NCI-H526 treated with DMSO at 0.1 percent for 48 hours (cell line): ENCODE measurements around the gene FBXO10.
"Not testable (repeated sequence)": the region's sequence is repeated elsewhere in the genome, so short reads cannot be mapped to it uniquely, and the experiment has no call there.

Experiments
- DNase-seq: peaks from one replicate; lab custom pipeline; 2025; lab: John Stamatoyannopoulos, UW

The FBXO10 gene

DNA sequence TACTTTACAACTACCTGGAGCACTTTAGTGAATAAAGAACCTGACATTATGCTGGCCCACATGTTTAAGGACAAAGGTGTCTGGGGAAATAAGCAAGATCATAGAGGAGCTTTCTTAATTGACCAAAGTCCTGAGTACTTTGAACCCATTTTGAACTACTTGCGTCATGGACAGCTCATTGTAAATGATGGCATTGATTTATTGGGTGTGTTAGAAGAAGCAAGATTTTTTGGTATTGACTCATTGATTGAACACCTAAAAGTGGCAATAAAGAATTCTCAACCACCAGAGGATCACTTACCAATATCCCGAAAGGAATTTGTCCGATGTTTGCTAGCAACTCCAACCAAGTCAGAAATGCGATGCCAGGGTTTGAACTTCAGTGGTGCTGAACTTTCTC, 98.7 kb downstream of the FBXO10 start:
- not testable (repeated sequence) for DNase-seq

- no peak for DNase-seq
These were observed 99.2 kb downstream of the FBXO10 start for GRCh38 chr9:37476930-37477329.

- no peak for DNase-seq
These were observed 101.7 kb downstream of the FBXO10 start for GRCh38 chr9:37474438-37474837.

DNA sequence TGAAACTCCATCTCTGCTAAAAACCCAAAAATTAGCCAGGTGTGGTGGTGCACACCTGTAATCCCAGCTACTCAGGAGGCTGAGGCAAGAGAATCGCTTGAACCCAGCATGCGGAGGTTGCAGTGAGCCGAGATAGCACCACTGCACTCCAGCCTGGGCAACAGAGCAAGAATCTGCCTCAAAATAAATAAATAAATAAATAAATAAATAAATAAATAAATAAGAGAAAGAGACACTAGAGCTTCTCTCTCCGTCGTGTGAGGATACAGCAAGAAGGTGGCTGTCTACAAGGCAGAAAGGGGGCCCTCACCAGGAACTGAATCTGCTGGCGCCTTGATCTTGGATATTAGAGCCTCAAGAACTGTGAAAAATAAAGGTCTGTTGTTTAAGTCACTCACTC, 102.2 kb downstream of the FBXO10 start:
- DNase-seq: not testable (repeated sequence)

GRCh38 chr9:37471942-37472684, 104.1 kb downstream of the FBXO10 start:
- DNase-seq: no peak

GRCh38 chr9:37468620-37469019, 107.6 kb downstream of the FBXO10 start:
- DNase-seq: no peak

DNA sequence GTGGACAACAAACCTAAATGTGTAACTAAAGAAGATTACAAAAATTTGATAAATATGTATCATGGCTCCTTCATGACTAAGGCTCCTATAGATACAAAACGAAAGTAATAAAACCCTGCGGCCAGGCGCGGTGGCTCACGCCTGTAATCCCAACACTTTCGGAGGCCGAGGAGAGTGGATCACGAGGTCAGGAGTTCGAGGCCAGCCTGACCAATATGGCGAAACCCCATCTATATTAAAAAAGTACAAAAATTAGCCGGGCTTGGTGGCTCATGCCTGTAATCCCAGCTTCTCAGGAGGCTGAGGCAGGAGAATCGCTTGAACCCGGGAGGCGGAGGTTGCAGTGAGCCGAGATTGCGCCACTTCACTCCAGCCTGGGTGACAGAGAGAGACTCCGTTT, 108.7 kb downstream of the FBXO10 start:
- DNase-seq: not testable (repeated sequence)

GRCh38 chr9:37466037-37466709, 110.0 kb downstream of the FBXO10 start:
- peak; percentile 24 for DNase-seq

DNA sequence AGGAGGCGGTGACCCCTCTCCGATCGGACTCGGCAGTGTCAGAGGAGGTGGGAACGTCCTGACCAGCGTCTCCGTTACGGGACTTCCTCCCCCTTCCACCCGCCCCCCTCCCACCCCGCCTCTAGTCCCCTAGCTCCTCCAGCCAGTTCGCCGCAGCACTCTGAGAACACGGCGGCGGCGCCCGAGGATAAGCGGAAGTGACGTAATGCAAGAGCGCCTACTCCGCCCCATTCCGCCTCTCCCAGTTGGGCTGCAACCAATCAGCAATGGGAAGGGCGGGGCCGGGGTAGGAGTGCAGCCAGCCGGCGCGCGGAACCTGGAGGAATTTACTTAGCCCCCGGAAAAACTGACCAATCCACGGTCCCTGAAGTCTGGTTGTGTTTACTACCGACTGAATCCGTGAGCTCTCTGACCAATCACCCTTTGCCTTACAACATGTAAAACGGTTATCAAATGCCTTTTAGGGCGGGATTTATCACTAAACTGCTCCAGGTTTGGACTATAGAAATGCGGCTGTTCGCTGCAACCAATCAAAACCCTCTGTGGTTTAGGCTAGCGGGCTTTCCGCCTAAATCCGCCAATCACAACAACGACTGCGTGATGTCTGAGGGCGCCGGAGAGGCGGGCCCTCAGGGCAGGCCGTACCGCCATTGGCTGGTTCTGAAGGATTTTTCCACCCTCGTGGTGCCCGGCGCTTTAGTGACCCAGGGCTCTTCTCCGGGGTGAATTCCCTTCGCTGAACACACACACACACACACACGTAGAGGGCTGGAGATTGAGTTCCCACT, 110.7 kb downstream of the FBXO10 start, which contains the start of gene ZBTB5:
ZBTB5 (minus strand) TSS at position 202 of the 788 bp plus-strand sequence. CDS start 22,899 bp downstream, outside the sequence.
- DNase-seq: peak; percentile 99

DNA sequence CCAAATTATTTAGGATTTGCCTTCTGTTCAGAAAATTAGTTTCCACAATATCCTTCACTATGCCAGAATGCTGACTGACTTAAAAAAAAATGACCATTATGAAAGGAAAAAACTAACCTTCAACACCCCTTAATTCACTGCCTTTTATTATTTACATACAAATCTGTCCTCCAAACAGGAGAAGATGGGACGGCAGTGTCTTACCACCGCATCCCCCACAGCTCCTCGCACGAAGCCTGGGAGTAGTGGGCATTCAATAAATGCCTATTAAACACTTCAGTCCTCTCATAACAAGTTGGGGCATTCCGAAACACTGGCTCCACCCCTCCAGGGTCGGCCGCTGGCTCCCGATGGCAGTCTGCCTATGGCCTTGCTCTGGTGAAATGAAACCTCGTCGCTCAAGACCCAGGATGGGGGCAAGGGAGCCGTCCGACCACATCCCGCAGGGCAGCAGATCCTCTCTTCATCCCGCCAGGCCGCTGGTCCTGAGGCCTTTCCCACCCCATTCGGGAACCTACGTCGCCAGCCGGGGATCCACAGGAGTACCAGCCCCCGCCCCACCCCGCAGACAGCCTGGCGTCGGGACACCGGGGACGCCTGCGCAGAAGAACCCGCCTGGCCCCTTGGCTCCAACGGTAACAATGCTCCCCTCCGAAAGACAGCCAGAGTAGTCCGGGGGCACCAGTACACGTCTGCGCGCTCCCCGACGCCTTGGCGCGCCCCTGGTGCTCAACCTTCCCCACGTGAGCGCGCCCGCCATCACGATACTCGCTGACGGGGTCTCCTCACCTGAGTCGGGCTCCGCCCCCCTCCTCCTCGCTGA, 111.5 kb downstream of the FBXO10 start:
- DNase-seq: peak; percentile 96

DNA sequence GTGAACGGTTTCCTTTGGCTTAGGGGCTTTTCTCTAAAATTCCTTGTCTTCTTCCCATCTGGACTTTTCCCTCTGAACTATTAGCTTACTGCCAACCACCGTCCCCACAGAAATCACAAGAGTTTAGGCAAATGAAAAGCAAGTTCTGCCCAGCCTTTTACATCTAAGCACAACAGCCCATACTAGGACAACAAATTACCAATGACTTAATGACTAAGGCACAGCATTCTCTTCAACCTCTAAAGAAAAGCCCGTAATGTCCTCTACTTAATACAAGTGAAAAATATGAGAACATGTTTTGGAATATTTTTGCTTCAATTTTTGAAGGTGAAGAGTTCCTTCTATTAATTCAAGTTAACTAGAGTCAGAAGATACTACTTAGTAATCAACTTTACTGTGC, 112.2 kb downstream of the FBXO10 start:
- no peak for DNase-seq
